GM23338 (cell line): ENCODE data around the gene CNPY1. TPM values are rescaled to one million over a fixed set of nuclear protein-coding genes. Genes with fewer than 3 reads are reported as not detected.
A peak's percentile ranks its signal among the peaks of the same experiment; 100 is the strongest.

Experiments used
- ATAC-seq: fragments of 200-7000 bp; cut with Tn5 transposase; 3 replicates; pipeline ENCODE4 v1.9.1; 2020
- DNase-seq: peaks from one replicate; pipeline ENCODE4 v3.0.0-alpha.2; 2015; ENCODE audit warnings: low spot score
- H2AFZ ChIP-seq: fragments of 200-600 bp; sonication (generic); 2 replicates; pipeline ENCODE4 v1.8.0; 2016; ENCODE audit warnings: antibody characterized with exemption, mild to moderate bottlenecking, moderate library complexity
- H3F3A ChIP-seq: fragments of 200-600 bp; sonication (generic); replicated peaks from 2 replicates; pipeline ENCODE4 v1.8.0; 2017; ENCODE audit warnings: antibody characterized with exemption, mixed run types, low read depth
- H3K27ac ChIP-seq: fragments of 200-600 bp; sonication (generic); 2 replicates; pipeline ENCODE4 v1.6.1; 2016; ENCODE audit warnings: low read depth
- H3K27me3 ChIP-seq: fragments of 200-600 bp; sonication (generic); 2 replicates; pipeline ENCODE4 v1.8.0; 2016; ENCODE audit warnings: mild to moderate bottlenecking, mixed run types, moderate library complexity; ENCODE audit not compliant: insufficient read depth
- H3K36me3 ChIP-seq: fragments of 200-600 bp; sonication (generic); 2 replicates; pipeline ENCODE4 v1.8.0; 2016; ENCODE audit warnings: mild to moderate bottlenecking; ENCODE audit not compliant: insufficient read depth
- H3K4me1 ChIP-seq: fragments of 200-600 bp; sonication (generic); 2 replicates; pipeline ENCODE4 v1.8.0; 2016; ENCODE audit warnings: mild to moderate bottlenecking, moderate library complexity; ENCODE audit not compliant: insufficient read depth
- H3K4me2 ChIP-seq: fragments of 200-600 bp; sonication (generic); 2 replicates; pipeline ENCODE4 v1.7.1; 2017; ENCODE audit warnings: mixed run types
- H3K4me3 ChIP-seq: fragments of 200-600 bp; sonication (generic); 2 replicates; pipeline ENCODE4 v1.6.1; 2016; ENCODE audit warnings: mixed run types
- H3K79me2 ChIP-seq: fragments of 200-600 bp; sonication (generic); replicated peaks from 2 replicates; pipeline ENCODE4 v1.8.0; 2017; ENCODE audit warnings: mild to moderate bottlenecking; ENCODE audit not compliant: insufficient read depth
- H3K9me2 ChIP-seq: fragments of 200-600 bp; sonication (generic); 2 replicates; pipeline ENCODE4 v1.8.0; 2017; ENCODE audit not compliant: insufficient read depth
- H4K20me1 ChIP-seq: fragments of 200-600 bp; sonication (generic); replicated peaks from 2 replicates; pipeline ENCODE4 v1.8.0; 2017; ENCODE audit warnings: mild to moderate bottlenecking; ENCODE audit not compliant: insufficient read depth
- H3K27ac Mint-ChIP-seq: 2 replicates; pipeline ENCODE4 v1.8.0; 2020; ENCODE audit warnings: inconsistent platforms, mild to moderate bottlenecking, moderate library complexity, mixed read lengths
- H3K27me3 Mint-ChIP-seq: 3 replicates; pipeline ENCODE4 v1.8.0; 2022; ENCODE audit warnings: low read depth, mild to moderate bottlenecking, moderate library complexity, mixed read lengths, inconsistent platforms; ENCODE audit not compliant: insufficient read depth, poor library complexity
- H3K36me3 Mint-ChIP-seq: 3 replicates; pipeline ENCODE4 v1.8.0; 2021; ENCODE audit warnings: low read depth, mild to moderate bottlenecking, inconsistent platforms, moderate library complexity, mixed read lengths
- H3K4me1 Mint-ChIP-seq: 3 replicates; pipeline ENCODE4 v1.8.0; 2020; ENCODE audit warnings: mild to moderate bottlenecking, inconsistent platforms, mixed read lengths
- H3K4me3 Mint-ChIP-seq: 3 replicates; pipeline ENCODE4 v1.8.0; 2021; ENCODE audit warnings: moderate library complexity, mild to moderate bottlenecking, inconsistent platforms, mixed read lengths
- H3K9me3 Mint-ChIP-seq: 3 replicates; pipeline ENCODE4 v1.8.0; 2020; ENCODE audit warnings: moderate library complexity, mild to moderate bottlenecking, inconsistent platforms, mixed read lengths
- CREB1 ChIP-seq: fragments of 250-450 bp; sonication (Bioruptor Pico); IDR thresholded peaks from 2 replicates; pipeline ENCODE4 v1.5.0; 2020; ENCODE audit warnings: low read depth, mild to moderate bottlenecking, moderate library complexity
- EZH2 ChIP-seq: fragments of 200-600 bp; sonication (generic); IDR thresholded peaks from one replicate; pipeline ENCODE4 v1.8.0; 2017; ENCODE audit warnings: antibody characterized with exemption, mild to moderate bottlenecking, low read depth; ENCODE audit not compliant: unreplicated experiment
- EZH2phosphoT487 ChIP-seq: fragments of 200-600 bp; sonication (generic); IDR thresholded peaks from one replicate; pipeline ENCODE4 v1.8.1; 2018; ENCODE audit warnings: antibody characterized with exemption; ENCODE audit not compliant: unreplicated experiment
- JUNB ChIP-seq: IDR thresholded peaks from one replicate; pipeline ENCODE4 v1.6.1; 2016; ENCODE audit warnings: antibody characterized with exemption; ENCODE audit not compliant: unreplicated experiment
- NANOG ChIP-seq: IDR thresholded peaks from 2 replicates; pipeline ENCODE4 v1.6.1; 2016; ENCODE audit warnings: antibody characterized with exemption, borderline replicate concordance
- POLR2AphosphoS5 ChIP-seq: IDR thresholded peaks from 2 replicates; pipeline ENCODE4 v1.6.1; 2016; ENCODE audit warnings: antibody characterized with exemption, low read depth
- STAT1 ChIP-seq: IDR thresholded peaks from one replicate; pipeline ENCODE4 v1.6.1; 2016; ENCODE audit warnings: antibody characterized with exemption; ENCODE audit not compliant: unreplicated experiment
- ZNF114 ChIP-seq: fragments of 250-450 bp; sonication (Bioruptor Pico); IDR thresholded peaks from 2 replicates; pipeline ENCODE4 v1.5.0; 2020; ENCODE audit warnings: mild to moderate bottlenecking, moderate library complexity
- ZNF331 ChIP-seq: fragments of 250-450 bp; sonication (Bioruptor Pico); IDR thresholded peaks from 2 replicates; pipeline ENCODE4 v1.5.0; 2020; ENCODE audit warnings: low read depth, mild to moderate bottlenecking, moderate library complexity
- polyA plus RNA-seq: library from polyadenylated mRNA; unstranded; fragments of >200 nt; fragmentation: Nextera tagmentation; extraction: Ambion mirVana; gene quantifications from 2 replicates; pipeline ENCODE4 v1.2.1, GENCODE V29; 2016
- total RNA-seq: library from RNA; depleted of rRNA; stranded (reverse); fragments of >200 nt; shearing (Covaris generic); gene quantifications from 2 replicates; pipeline ENCODE4 v1.2.3, GENCODE V29; 2014
- TF ChIP-seq, protein P1 (sequence below), 2 experiments: fragments of 200-600 bp in 1 of 2; sonication (generic) in 1 of 2; conservative IDR thresholded peaks; 2 replicates each; pipeline versions ENCODE4 v1.5.1 to v1.6.1; 2016 to 2017; ENCODE audit warnings: antibody characterized with exemption in 2 of 2, low read depth in 2 of 2, mild to moderate bottlenecking in 2 of 2, moderate library complexity in 1 of 2
- TF ChIP-seq, protein P2 (sequence below): IDR thresholded peaks from one replicate; pipeline ENCODE4 v1.6.1; 2018; ENCODE audit warnings: antibody characterized with exemption; ENCODE audit not compliant: unreplicated experiment
- TF ChIP-seq, protein P3 (sequence below): IDR thresholded peaks from 2 replicates; pipeline ENCODE4 v1.6.1; 2016; ENCODE audit warnings: antibody characterized with exemption
- TF ChIP-seq, protein P4 (sequence below): fragments of 250-450 bp; sonication (Bioruptor Pico); IDR thresholded peaks from 2 replicates; pipeline ENCODE4 v1.5.0; 2020; ENCODE audit warnings: mild to moderate bottlenecking, moderate library complexity

Gene CNPY1
- total and polyA plus RNA-seq, 2 experiments from 2014 or later: not detected

- TF ChIP-seq ZNF114 (CRISPR knock-in tag) (no peak), NANOG (no peak), CREB1 (CRISPR knock-in tag) (no peak), EZH2phosphoT487 (no peak), STAT1 (no peak), JUNB (no peak), ZNF331 (no peak), POLR2AphosphoS5 (no peak), EZH2 (no peak)
- TF ChIP-seq, protein P1, sequence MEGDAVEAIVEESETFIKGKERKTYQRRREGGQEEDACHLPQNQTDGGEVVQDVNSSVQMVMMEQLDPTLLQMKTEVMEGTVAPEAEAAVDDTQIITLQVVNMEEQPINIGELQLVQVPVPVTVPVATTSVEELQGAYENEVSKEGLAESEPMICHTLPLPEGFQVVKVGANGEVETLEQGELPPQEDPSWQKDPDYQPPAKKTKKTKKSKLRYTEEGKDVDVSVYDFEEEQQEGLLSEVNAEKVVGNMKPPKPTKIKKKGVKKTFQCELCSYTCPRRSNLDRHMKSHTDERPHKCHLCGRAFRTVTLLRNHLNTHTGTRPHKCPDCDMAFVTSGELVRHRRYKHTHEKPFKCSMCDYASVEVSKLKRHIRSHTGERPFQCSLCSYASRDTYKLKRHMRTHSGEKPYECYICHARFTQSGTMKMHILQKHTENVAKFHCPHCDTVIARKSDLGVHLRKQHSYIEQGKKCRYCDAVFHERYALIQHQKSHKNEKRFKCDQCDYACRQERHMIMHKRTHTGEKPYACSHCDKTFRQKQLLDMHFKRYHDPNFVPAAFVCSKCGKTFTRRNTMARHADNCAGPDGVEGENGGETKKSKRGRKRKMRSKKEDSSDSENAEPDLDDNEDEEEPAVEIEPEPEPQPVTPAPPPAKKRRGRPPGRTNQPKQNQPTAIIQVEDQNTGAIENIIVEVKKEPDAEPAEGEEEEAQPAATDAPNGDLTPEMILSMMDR (conservative IDR thresholded peaks at IDR 0.05; ENCODE audit: low read depth in 2 of 2): no peak
- TF ChIP-seq, protein P2, sequence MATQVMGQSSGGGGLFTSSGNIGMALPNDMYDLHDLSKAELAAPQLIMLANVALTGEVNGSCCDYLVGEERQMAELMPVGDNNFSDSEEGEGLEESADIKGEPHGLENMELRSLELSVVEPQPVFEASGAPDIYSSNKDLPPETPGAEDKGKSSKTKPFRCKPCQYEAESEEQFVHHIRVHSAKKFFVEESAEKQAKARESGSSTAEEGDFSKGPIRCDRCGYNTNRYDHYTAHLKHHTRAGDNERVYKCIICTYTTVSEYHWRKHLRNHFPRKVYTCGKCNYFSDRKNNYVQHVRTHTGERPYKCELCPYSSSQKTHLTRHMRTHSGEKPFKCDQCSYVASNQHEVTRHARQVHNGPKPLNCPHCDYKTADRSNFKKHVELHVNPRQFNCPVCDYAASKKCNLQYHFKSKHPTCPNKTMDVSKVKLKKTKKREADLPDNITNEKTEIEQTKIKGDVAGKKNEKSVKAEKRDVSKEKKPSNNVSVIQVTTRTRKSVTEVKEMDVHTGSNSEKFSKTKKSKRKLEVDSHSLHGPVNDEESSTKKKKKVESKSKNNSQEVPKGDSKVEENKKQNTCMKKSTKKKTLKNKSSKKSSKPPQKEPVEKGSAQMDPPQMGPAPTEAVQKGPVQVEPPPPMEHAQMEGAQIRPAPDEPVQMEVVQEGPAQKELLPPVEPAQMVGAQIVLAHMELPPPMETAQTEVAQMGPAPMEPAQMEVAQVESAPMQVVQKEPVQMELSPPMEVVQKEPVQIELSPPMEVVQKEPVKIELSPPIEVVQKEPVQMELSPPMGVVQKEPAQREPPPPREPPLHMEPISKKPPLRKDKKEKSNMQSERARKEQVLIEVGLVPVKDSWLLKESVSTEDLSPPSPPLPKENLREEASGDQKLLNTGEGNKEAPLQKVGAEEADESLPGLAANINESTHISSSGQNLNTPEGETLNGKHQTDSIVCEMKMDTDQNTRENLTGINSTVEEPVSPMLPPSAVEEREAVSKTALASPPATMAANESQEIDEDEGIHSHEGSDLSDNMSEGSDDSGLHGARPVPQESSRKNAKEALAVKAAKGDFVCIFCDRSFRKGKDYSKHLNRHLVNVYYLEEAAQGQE: no peak
- TF ChIP-seq, protein P3, sequence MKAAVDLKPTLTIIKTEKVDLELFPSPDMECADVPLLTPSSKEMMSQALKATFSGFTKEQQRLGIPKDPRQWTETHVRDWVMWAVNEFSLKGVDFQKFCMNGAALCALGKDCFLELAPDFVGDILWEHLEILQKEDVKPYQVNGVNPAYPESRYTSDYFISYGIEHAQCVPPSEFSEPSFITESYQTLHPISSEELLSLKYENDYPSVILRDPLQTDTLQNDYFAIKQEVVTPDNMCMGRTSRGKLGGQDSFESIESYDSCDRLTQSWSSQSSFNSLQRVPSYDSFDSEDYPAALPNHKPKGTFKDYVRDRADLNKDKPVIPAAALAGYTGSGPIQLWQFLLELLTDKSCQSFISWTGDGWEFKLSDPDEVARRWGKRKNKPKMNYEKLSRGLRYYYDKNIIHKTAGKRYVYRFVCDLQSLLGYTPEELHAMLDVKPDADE: no peak
- TF ChIP-seq, protein P4, sequence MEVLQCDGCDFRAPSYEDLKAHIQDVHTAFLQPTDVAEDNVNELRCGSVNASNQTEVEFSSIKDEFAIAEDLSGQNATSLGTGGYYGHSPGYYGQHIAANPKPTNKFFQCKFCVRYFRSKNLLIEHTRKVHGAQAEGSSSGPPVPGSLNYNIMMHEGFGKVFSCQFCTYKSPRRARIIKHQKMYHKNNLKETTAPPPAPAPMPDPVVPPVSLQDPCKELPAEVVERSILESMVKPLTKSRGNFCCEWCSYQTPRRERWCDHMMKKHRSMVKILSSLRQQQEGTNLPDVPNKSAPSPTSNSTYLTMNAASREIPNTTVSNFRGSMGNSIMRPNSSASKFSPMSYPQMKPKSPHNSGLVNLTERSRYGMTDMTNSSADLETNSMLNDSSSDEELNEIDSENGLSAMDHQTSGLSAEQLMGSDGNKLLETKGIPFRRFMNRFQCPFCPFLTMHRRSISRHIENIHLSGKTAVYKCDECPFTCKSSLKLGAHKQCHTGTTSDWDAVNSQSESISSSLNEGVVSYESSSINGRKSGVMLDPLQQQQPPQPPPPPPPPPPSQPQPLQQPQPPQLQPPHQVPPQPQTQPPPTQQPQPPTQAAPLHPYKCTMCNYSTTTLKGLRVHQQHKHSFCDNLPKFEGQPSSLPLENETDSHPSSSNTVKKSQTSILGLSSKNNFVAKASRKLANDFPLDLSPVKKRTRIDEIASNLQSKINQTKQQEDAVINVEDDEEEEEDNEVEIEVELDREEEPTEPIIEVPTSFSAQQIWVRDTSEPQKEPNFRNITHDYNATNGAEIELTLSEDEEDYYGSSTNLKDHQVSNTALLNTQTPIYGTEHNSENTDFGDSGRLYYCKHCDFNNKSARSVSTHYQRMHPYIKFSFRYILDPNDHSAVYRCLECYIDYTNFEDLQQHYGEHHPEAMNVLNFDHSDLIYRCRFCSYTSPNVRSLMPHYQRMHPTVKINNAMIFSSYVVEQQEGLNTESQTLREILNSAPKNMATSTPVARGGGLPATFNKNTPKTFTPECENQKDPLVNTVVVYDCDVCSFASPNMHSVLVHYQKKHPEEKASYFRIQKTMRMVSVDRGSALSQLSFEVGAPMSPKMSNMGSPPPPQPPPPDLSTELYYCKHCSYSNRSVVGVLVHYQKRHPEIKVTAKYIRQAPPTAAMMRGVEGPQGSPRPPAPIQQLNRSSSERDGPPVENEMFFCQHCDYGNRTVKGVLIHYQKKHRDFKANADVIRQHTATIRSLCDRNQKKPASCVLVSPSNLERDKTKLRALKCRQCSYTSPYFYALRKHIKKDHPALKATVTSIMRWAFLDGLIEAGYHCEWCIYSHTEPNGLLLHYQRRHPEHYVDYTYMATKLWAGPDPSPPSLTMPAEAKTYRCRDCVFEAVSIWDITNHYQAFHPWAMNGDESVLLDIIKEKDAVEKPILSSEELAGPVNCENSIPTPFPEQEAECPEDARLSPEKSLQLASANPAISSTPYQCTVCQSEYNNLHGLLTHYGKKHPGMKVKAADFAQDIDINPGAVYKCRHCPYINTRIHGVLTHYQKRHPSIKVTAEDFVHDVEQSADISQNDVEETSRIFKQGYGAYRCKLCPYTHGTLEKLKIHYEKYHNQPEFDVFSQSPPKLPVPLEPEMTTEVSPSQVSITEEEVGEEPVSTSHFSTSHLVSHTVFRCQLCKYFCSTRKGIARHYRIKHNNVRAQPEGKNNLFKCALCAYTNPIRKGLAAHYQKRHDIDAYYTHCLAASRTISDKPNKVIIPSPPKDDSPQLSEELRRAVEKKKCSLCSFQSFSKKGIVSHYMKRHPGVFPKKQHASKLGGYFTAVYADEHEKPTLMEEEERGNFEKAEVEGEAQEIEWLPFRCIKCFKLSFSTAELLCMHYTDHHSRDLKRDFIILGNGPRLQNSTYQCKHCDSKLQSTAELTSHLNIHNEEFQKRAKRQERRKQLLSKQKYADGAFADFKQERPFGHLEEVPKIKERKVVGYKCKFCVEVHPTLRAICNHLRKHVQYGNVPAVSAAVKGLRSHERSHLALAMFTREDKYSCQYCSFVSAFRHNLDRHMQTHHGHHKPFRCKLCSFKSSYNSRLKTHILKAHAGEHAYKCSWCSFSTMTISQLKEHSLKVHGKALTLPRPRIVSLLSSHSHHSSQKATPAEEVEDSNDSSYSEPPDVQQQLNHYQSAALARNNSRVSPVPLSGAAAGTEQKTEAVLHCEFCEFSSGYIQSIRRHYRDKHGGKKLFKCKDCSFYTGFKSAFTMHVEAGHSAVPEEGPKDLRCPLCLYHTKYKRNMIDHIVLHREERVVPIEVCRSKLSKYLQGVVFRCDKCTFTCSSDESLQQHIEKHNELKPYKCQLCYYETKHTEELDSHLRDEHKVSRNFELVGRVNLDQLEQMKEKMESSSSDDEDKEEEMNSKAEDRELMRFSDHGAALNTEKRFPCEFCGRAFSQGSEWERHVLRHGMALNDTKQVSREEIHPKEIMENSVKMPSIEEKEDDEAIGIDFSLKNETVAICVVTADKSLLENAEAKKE (CRISPR knock-in tag): no peak
- H3K79me2 ChIP-seq: no peaks in the 10 kb centered on the region
- Mint-ChIP-seq H3K36me3 (no peaks in the 10 kb centered on the region), H3K4me1 (peaks cover 23% of the 10 kb centered on the region), H3K9me3 (no peaks in the 10 kb centered on the region), H3K27ac (no peak overlapping the region), H3K4me3 (peak overlapping the region; percentile 5; the same call in 2 of the 3 replicates), H3K27me3 (peaks cover 47% of the 10 kb centered on the region)
- no peaks in the 10 kb centered on the region for H3K9me2 ChIP-seq
- 0 out of 2 replicates have a peak overlapping the region, but pooled peaks have one; percentile 48 for H3K4me2 ChIP-seq
- DNase-seq (no peak), ATAC-seq (peak; percentile 60)
- H3K27me3 ChIP-seq: peaks cover 51% of the 10 kb centered on the region
- peak overlapping the region; percentile 43 for H2AFZ ChIP-seq
- H3F3A ChIP-seq: 0 out of 2 replicates have a peak, but pooled peaks cover 14% of the 10 kb centered on the region
- no peak overlapping the region for H3K4me3 ChIP-seq
- no peak overlapping the region for H3K27ac ChIP-seq
- H3K36me3 ChIP-seq: no peaks in the 10 kb centered on the region
- H3K4me1 ChIP-seq: peaks cover 7% of the 10 kb centered on the region
- 0 out of 2 replicates have a peak, but pooled peaks cover 5% of the 10 kb centered on the region for H4K20me1 ChIP-seq
Measured at GRCh38 chr7:155483245-155483644, 63.1 kb downstream of the CNPY1 start.
